Naive thymus-derived CD8-positive, alpha-beta T cell (primary cell): ENCODE data around the gene FILIP1L. TPM values are rescaled to one million over a fixed set of nuclear protein-coding genes. Genes with fewer than 3 reads are reported as not detected.

ENCODE experiments used
- ATAC-seq, 2 donors: fragments of 150-1000 bp; cut with Tn5 transposase in 1 of 2; sonication (Bioruptor Pico), chemical (Tn5 transposase) in 1 of 2; 1 replicate in 1 of 2; 2 replicates in 1 of 2; pipeline ENCODE4 v1.10.0; 2021; ENCODE audit warnings: mild to moderate bottlenecking in 2 of 2, moderate library complexity in 2 of 2
- POLR2A ChIA-PET: fragments of 350-600 bp; sonication (Branson Sonifier 250); formaldehyde crosslinking; loops from one replicate; lab custom pipeline; 2021; ENCODE audit warnings: antibody characterized with exemption; lab: Charles Lee
- DNase-seq, 10 donors: peaks; one replicate each; pipeline versions ENCODE4 v3.0.0 to v3.0.0-alpha.2; 2020 to 2022
- H3K27ac Mint-ChIP-seq, 10 donors: one replicate each; pipeline ENCODE4 v1.8.0; 2020 to 2022; ENCODE audit warnings: mild to moderate bottlenecking in 10 of 10, mixed read lengths in 10 of 10, moderate library complexity in 4 of 10, inconsistent platforms in 1 of 10
- H3K27me3 Mint-ChIP-seq, 5 donors: one replicate each; pipeline ENCODE4 v1.8.0; 2021 to 2022; ENCODE audit warnings: mixed read lengths in 5 of 5
- H3K36me3 Mint-ChIP-seq, 3 donors: one replicate each; pipeline ENCODE4 v1.8.0; 2020 to 2022; ENCODE audit warnings: mixed read lengths in 3 of 3, mild to moderate bottlenecking in 2 of 3, inconsistent platforms in 1 of 3
- H3K4me1 Mint-ChIP-seq, 4 donors: one replicate each; pipeline ENCODE4 v1.8.0; 2021 to 2022; ENCODE audit warnings: mixed read lengths in 4 of 4
- H3K4me3 Mint-ChIP-seq, 10 donors: one replicate each; pipeline ENCODE4 v1.8.0; 2020 to 2022; ENCODE audit warnings: mild to moderate bottlenecking in 10 of 10, mixed read lengths in 10 of 10, moderate library complexity in 6 of 10, inconsistent platforms in 1 of 10
- H3K9me3 Mint-ChIP-seq, 9 donors: one replicate each; pipeline ENCODE4 v1.8.0; 2020 to 2022; ENCODE audit warnings: mixed read lengths in 9 of 9, mild to moderate bottlenecking in 3 of 9, inconsistent platforms in 1 of 9, moderate library complexity in 1 of 9
- polyA plus RNA-seq, 3 donors: library from polyadenylated mRNA; unstranded; fragments of 300-500 nt; fragmentation: Illumina TruSeq; gene quantifications; one replicate each; pipeline ENCODE4 v1.2.3, GENCODE V29; 2021
- total RNA-seq, 8 experiments: library from RNA in 2 of 8; stranded (reverse) in 2 of 8; gene quantifications; one replicate each; pipeline ENCODE4 v1.2.3 and lab custom pipeline; 2021 to 2026

The FILIP1L gene
- total and polyA plus RNA-seq, 5 experiments from 2014 or later: 0.14 to 0.41 (median 0.30) TPM; not detected in 1

- no peaks in the 10 kb centered on the region for H3K27me3 Mint-ChIP-seq
- no peak for ATAC-seq
- POLR2A ChIA-PET: no interaction called here
- peaks cover 0 to 14% (median 5%) of the 10 kb centered on the region in 4 donors for H3K4me1 Mint-ChIP-seq
- peaks cover 8 to 17% (median 14%) of the 10 kb centered on the region in 3 donors for H3K36me3 Mint-ChIP-seq
- no peak overlapping the region for H3K4me3 Mint-ChIP-seq
- no peak for DNase-seq
- H3K9me3 Mint-ChIP-seq: peaks cover 0 to 13% (median 0%) of the 10 kb centered on the region in 9 donors
- no peak overlapping the region for H3K27ac Mint-ChIP-seq
Measured at GRCh38 chr3:99918715-99919114, 195.6 kb downstream of the FILIP1L start.

- Mint-ChIP-seq H3K27ac (no peak overlapping the region), H3K36me3 (peaks cover 0 to 23% (median 4%) of the 10 kb centered on the region in 3 donors), H3K27me3 (no peaks in the 10 kb centered on the region), H3K4me3 (no peak overlapping the region), H3K4me1 (peaks cover 0 to 10% (median 2%) of the 10 kb centered on the region in 4 donors), H3K9me3 (peaks cover 0 to 7% (median 0%) of the 10 kb centered on the region in 9 donors)
- POLR2A ChIA-PET: no interaction called here
- no peak for ATAC-seq
- DNase-seq: no peak
Measured at GRCh38 chr3:99915906-99916432, 198.3 kb downstream of the FILIP1L start.

GRCh38 chr3:99911433-99911832 lies 202.9 kb downstream of the FILIP1L start:
- no peak overlapping the region for H3K27ac Mint-ChIP-seq
- H3K9me3 Mint-ChIP-seq: peaks cover 0 to 7% (median 0%) of the 10 kb centered on the region in 9 donors

GRCh38 chr3:99910752-99911290 lies 203.5 kb downstream of the FILIP1L start:
- no peak for ATAC-seq
- Mint-ChIP-seq H3K4me3 (no peak overlapping the region), H3K27ac (no peak overlapping the region), H3K27me3 (no peaks in the 10 kb centered on the region), H3K9me3 (peaks cover 0 to 6% (median 0%) of the 10 kb centered on the region in 9 donors), H3K36me3 (peaks cover 0 to 13% (median 6%) of the 10 kb centered on the region in 3 donors), H3K4me1 (peaks cover 0 to 2% (median 0%) of the 10 kb centered on the region in 4 donors)
- DNase-seq: no peak
- POLR2A ChIA-PET: no interaction called here

More at GRCh38 chr3:99911433-99911832, 202.9 kb downstream of the FILIP1L start:
- POLR2A ChIA-PET: no interaction called here
- peaks cover 0 to 13% (median 6%) of the 10 kb centered on the region in 3 donors for H3K36me3 Mint-ChIP-seq
- ATAC-seq (no peak), DNase-seq (no peak)
- no peak overlapping the region for H3K4me3 Mint-ChIP-seq
- no peaks in the 10 kb centered on the region for H3K27me3 Mint-ChIP-seq
- peaks cover 0 to 2% (median 0%) of the 10 kb centered on the region in 4 donors for H3K4me1 Mint-ChIP-seq

- no peak overlapping the region for H3K4me3 Mint-ChIP-seq
- no peak overlapping the region for H3K27ac Mint-ChIP-seq
- no peak for ATAC-seq
- H3K9me3 Mint-ChIP-seq: peaks cover 0 to 4% (median 0%) of the 10 kb centered on the region in 9 donors
- POLR2A ChIA-PET: no interaction called here
- DNase-seq: no peak
- H3K27me3 Mint-ChIP-seq: no peaks in the 10 kb centered on the region
- peaks cover 0 to 5% (median 2%) of the 10 kb centered on the region in 4 donors for H3K4me1 Mint-ChIP-seq
- H3K36me3 Mint-ChIP-seq: peaks cover 0 to 13% (median 6%) of the 10 kb centered on the region in 3 donors
Measured at GRCh38 chr3:99909714-99910495, 204.4 kb downstream of the FILIP1L start.

GRCh38 chr3:99907959-99908544 lies 206.2 kb downstream of the FILIP1L start:
- ATAC-seq: no peak
- Mint-ChIP-seq H3K9me3 (peaks cover 0 to 2% (median 0%) of the 10 kb centered on the region in 9 donors), H3K4me1 (peaks cover 0 to 8% (median 4%) of the 10 kb centered on the region in 4 donors), H3K27ac (no peak overlapping the region), H3K36me3 (peaks cover 0 to 12% (median 6%) of the 10 kb centered on the region in 3 donors), H3K4me3 (no peak overlapping the region), H3K27me3 (no peaks in the 10 kb centered on the region)
- DNase-seq: no peak
- POLR2A ChIA-PET: no interaction called here

- Mint-ChIP-seq H3K36me3 (peaks cover 0 to 6% (median 0%) of the 10 kb centered on the region in 3 donors), H3K4me1 (peaks cover 0 to 8% (median 7%) of the 10 kb centered on the region in 4 donors)
- POLR2A ChIA-PET: no interaction called here
Measured at GRCh38 chr3:99903869-99904268, 210.4 kb downstream of the FILIP1L start.

GRCh38 chr3:99902091-99902490 lies 212.2 kb downstream of the FILIP1L start:
- H3K36me3 Mint-ChIP-seq: peaks cover 0 to 3% (median 0%) of the 10 kb centered on the region in 3 donors
- H3K4me1 Mint-ChIP-seq: peaks cover 0 to 8% (median 7%) of the 10 kb centered on the region in 4 donors
- no peak for DNase-seq
- H3K4me3 Mint-ChIP-seq: no peak overlapping the region
- no peaks in the 10 kb centered on the region for H3K9me3 Mint-ChIP-seq
- H3K27me3 Mint-ChIP-seq: no peaks in the 10 kb centered on the region
- no peak for ATAC-seq
- POLR2A ChIA-PET: no interaction called here
- no peak overlapping the region for H3K27ac Mint-ChIP-seq

More at GRCh38 chr3:99903869-99904268, 210.4 kb downstream of the FILIP1L start:
- Mint-ChIP-seq H3K9me3 (no peaks in the 10 kb centered on the region), H3K27ac (no peak overlapping the region), H3K27me3 (no peaks in the 10 kb centered on the region), H3K4me3 (no peak overlapping the region)
- DNase-seq: no peak
- no peak for ATAC-seq

GRCh38 chr3:99901200-99901926 lies 212.9 kb downstream of the FILIP1L start:
- H3K4me1 Mint-ChIP-seq: peaks cover under 1 to 10% (median 7%) of the 10 kb centered on the region in 4 donors
- POLR2A ChIA-PET: no interaction called here
- no peak for ATAC-seq
- no peaks in the 10 kb centered on the region for H3K9me3 Mint-ChIP-seq
- H3K27me3 Mint-ChIP-seq: no peaks in the 10 kb centered on the region
- H3K36me3 Mint-ChIP-seq: peaks cover 0 to 3% (median 0%) of the 10 kb centered on the region in 3 donors
- H3K27ac Mint-ChIP-seq: no peak overlapping the region
- no peak overlapping the region for H3K4me3 Mint-ChIP-seq
- no peak for DNase-seq

GRCh38 chr3:99900248-99900647 lies 214.1 kb downstream of the FILIP1L start:
- H3K36me3 Mint-ChIP-seq: peaks cover 0 to 3% (median 0%) of the 10 kb centered on the region in 3 donors
- no peak overlapping the region for H3K27ac Mint-ChIP-seq
- no peaks in the 10 kb centered on the region for H3K9me3 Mint-ChIP-seq
- POLR2A ChIA-PET: no interaction called here
- H3K4me1 Mint-ChIP-seq: peaks cover 10 to 20% (median 16%) of the 10 kb centered on the region in 4 donors
- no peak overlapping the region for H3K4me3 Mint-ChIP-seq
- ATAC-seq (no peak), DNase-seq (no peak)
- no peaks in the 10 kb centered on the region for H3K27me3 Mint-ChIP-seq

- ATAC-seq (no peak), DNase-seq (no peak)
- no peaks in the 10 kb centered on the region for H3K27me3 Mint-ChIP-seq
- POLR2A ChIA-PET: no interaction called here
- no peak overlapping the region for H3K27ac Mint-ChIP-seq
- no peaks in the 10 kb centered on the region for H3K9me3 Mint-ChIP-seq
- no peak overlapping the region for H3K4me3 Mint-ChIP-seq
- H3K36me3 Mint-ChIP-seq: peaks cover 0 to 3% (median 0%) of the 10 kb centered on the region in 3 donors
- H3K4me1 Mint-ChIP-seq: peaks cover 6 to 25% (median 13%) of the 10 kb centered on the region in 4 donors
Measured at GRCh38 chr3:99899603-99900002, 214.7 kb downstream of the FILIP1L start.

GRCh38 chr3:99896482-99896881 lies 217.8 kb downstream of the FILIP1L start:
- POLR2A ChIA-PET: no interaction called here
- no peak for DNase-seq
- no peak for ATAC-seq
- H3K4me3 Mint-ChIP-seq: no peak overlapping the region
- peaks cover 6 to 26% (median 16%) of the 10 kb centered on the region in 4 donors for H3K4me1 Mint-ChIP-seq
- H3K27me3 Mint-ChIP-seq: no peaks in the 10 kb centered on the region
- H3K27ac Mint-ChIP-seq: peak overlapping the region in 2 of 10 donors; percentile 13 to 29
- no peaks in the 10 kb centered on the region for H3K9me3 Mint-ChIP-seq
- peaks cover 0 to 5% (median 2%) of the 10 kb centered on the region in 3 donors for H3K36me3 Mint-ChIP-seq
